ENCODE results near the gene ALKBH6.

GRCh38 chr19:36010402-36010801 is 3.6 kb downstream of the ALKBH6 start:
- TF ChIP-seq, protein P1, sequence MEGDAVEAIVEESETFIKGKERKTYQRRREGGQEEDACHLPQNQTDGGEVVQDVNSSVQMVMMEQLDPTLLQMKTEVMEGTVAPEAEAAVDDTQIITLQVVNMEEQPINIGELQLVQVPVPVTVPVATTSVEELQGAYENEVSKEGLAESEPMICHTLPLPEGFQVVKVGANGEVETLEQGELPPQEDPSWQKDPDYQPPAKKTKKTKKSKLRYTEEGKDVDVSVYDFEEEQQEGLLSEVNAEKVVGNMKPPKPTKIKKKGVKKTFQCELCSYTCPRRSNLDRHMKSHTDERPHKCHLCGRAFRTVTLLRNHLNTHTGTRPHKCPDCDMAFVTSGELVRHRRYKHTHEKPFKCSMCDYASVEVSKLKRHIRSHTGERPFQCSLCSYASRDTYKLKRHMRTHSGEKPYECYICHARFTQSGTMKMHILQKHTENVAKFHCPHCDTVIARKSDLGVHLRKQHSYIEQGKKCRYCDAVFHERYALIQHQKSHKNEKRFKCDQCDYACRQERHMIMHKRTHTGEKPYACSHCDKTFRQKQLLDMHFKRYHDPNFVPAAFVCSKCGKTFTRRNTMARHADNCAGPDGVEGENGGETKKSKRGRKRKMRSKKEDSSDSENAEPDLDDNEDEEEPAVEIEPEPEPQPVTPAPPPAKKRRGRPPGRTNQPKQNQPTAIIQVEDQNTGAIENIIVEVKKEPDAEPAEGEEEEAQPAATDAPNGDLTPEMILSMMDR (IDR thresholded peaks at IDR 0.05): no peak
- no peak for TF ChIP-seq EP300 (IDR thresholded peaks at IDR 0.05)
